ENCODE data around the gene ODF2L.
A peak's percentile ranks its signal among the peaks of the same experiment; 100 is the strongest.

ODF2L gene

DNA sequence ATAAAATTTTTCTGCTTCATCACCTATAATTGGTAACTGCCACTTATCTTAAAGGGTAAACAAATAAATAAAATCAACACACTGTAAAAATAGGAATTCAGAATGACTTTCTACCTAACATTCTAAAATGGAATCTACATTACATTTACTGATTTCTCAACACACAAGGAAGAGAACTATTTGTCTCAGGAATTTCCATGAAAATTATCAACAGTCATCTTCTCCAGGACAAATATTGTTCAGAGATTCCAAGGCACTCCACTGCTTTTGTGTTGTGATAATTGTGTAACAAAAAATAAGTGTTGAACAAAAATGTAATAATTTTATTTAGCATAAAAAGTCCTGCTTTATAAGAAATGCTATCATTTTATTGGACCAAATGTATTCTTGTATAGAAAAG lies 7.3 kb downstream of the ODF2L start:
- Histone ChIP-seq H3K79me2 (ENCODE audit: insufficient read depth, low read depth) (no peaks in the 10 kb centered on the region), H3K9ac (peak overlapping the region; percentile 22; the same call in 1 of the 2 replicates), H4K20me1 (ENCODE audit: insufficient read depth) (no peaks in the 10 kb centered on the region), H3K27me3 (ENCODE audit: insufficient read depth, low read depth) (no peaks in the 10 kb centered on the region), H3K4me1 (ENCODE audit: low read depth, poor library complexity, severe bottlenecking) (peaks cover 18% of the 10 kb centered on the region), H3K4me2 (peak overlapping the region; percentile 80), H3K36me3 (ENCODE audit: insufficient read depth) (no peaks in the 10 kb centered on the region), H3K4me3 (IDR thresholded peaks at IDR 0.05; ENCODE audit: insufficient read depth, low read depth, low read length) (no peak overlapping the region), H2AFZ (ENCODE audit: low read depth) (no peak overlapping the region), H3K27ac (peak overlapping the region; percentile 32; the same call in 1 of the 2 replicates)
- TF ChIP-seq, protein P1, sequence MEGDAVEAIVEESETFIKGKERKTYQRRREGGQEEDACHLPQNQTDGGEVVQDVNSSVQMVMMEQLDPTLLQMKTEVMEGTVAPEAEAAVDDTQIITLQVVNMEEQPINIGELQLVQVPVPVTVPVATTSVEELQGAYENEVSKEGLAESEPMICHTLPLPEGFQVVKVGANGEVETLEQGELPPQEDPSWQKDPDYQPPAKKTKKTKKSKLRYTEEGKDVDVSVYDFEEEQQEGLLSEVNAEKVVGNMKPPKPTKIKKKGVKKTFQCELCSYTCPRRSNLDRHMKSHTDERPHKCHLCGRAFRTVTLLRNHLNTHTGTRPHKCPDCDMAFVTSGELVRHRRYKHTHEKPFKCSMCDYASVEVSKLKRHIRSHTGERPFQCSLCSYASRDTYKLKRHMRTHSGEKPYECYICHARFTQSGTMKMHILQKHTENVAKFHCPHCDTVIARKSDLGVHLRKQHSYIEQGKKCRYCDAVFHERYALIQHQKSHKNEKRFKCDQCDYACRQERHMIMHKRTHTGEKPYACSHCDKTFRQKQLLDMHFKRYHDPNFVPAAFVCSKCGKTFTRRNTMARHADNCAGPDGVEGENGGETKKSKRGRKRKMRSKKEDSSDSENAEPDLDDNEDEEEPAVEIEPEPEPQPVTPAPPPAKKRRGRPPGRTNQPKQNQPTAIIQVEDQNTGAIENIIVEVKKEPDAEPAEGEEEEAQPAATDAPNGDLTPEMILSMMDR (conservative IDR thresholded peaks at IDR 0.05; ENCODE audit: low read depth, low read length), result no peak

DNA sequence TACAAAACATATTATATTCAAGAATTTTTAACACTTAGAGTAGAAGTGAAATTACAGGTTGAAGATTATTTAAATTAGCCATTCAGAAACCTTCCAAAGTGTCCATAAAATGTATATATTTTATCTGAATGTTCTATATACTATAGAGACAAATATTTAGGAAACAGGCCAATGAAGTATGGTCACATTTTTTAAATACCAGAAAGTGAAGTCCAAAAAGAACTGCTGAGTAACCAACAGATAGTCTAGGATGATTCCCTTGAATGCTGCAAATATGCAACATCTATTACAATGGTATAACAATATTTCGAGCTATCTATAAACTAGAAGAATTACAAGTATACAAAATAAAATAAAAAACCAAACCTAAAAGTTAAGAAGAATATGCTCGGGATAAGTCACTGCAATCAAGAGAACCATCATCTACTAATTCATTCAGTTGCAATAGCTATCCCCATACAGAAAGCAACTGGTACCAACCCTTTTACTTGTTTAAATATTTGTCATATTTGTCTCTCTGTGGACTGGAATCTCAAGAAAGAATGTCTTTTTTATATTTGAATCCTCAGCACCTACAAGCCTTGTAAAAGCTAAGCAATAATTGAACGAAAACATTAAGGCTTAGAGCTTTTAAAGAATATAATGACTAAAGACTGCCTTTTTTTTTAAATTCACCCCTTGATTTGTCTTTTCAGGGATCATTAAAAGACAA lies 8.1 kb downstream of the ODF2L start:
- Histone ChIP-seq H3K27me3 (ENCODE audit: insufficient read depth, low read depth) (no peaks in the 10 kb centered on the region), H3K9ac (no peak overlapping the region), H3K79me2 (ENCODE audit: insufficient read depth, low read depth) (no peaks in the 10 kb centered on the region), H2AFZ (ENCODE audit: low read depth) (no peak overlapping the region), H4K20me1 (ENCODE audit: insufficient read depth) (no peaks in the 10 kb centered on the region), H3K4me2 (no peak overlapping the region), H3K4me1 (ENCODE audit: low read depth, poor library complexity, severe bottlenecking) (peaks cover 24% of the 10 kb centered on the region), H3K36me3 (ENCODE audit: insufficient read depth) (no peaks in the 10 kb centered on the region), H3K27ac (no peak overlapping the region), H3K4me3 (IDR thresholded peaks at IDR 0.05; ENCODE audit: insufficient read depth, low read depth, low read length) (no peak overlapping the region)
- TF ChIP-seq, protein P1 (conservative IDR thresholded peaks at IDR 0.05; ENCODE audit: low read depth, low read length), result no peak

DNA sequence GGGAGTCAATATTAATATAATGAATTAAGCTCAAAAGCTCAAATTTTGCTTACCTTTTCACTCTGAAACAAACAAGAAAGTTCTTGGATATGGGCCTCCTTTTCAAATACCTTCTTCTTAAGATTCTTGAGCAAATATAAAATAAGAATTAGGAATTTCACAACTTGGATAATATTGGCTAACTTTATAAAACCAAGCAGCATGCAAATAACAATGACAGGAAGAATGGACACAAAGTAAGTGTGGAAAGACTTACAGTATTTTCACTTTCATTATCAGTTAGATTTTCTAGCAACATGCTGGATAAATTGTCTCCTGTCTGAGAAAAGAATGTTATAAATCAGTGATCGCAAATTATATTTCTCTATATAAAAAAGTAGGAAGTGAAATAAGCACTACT lies 13.2 kb downstream of the ODF2L start:
- Histone ChIP-seq H3K36me3 (ENCODE audit: insufficient read depth) (no peaks in the 10 kb centered on the region), H4K20me1 (ENCODE audit: insufficient read depth) (no peaks in the 10 kb centered on the region), H3K9ac (peak overlapping the region; percentile 15; the same call in 1 of the 2 replicates), H2AFZ (ENCODE audit: low read depth) (peak overlapping the region; percentile 26; the same call in 1 of the 2 replicates), H3K79me2 (ENCODE audit: insufficient read depth, low read depth) (no peaks in the 10 kb centered on the region), H3K4me2 (peak overlapping the region; percentile 76), H3K4me1 (ENCODE audit: low read depth, poor library complexity, severe bottlenecking) (peaks cover 25% of the 10 kb centered on the region), H3K27ac (0 out of 2 replicates have a peak overlapping the region, but pooled peaks have one; percentile 10), H3K4me3 (IDR thresholded peaks at IDR 0.05; ENCODE audit: insufficient read depth, low read depth, low read length) (no peak overlapping the region), H3K27me3 (ENCODE audit: insufficient read depth, low read depth) (no peaks in the 10 kb centered on the region)
- TF ChIP-seq, protein P1 (conservative IDR thresholded peaks at IDR 0.05; ENCODE audit: low read depth, low read length), result no peak

DNA sequence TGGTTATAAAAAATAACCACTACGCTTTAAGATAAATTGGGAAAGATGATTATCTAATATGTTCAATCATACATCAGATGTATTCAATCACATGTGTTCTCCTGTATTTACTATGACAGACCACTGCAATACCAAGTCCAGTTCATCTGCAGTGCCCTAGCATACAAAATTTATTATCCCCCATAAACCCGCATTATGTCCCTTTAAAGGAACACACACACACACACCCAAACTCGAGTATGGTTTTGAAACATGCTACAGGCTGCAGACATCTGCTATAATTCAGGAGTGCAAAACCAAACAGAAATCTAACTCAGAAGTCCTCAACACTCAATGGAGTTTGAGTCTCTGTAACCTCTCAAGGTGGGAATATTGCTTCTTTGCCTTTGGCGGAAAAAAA lies 14.9 kb downstream of the ODF2L start:
- Histone ChIP-seq H3K4me1 (ENCODE audit: low read depth, poor library complexity, severe bottlenecking) (peaks cover 25% of the 10 kb centered on the region), H3K27ac (no peak overlapping the region), H3K4me2 (no peak overlapping the region), H3K27me3 (ENCODE audit: insufficient read depth, low read depth) (no peaks in the 10 kb centered on the region), H3K36me3 (ENCODE audit: insufficient read depth) (no peaks in the 10 kb centered on the region), H2AFZ (ENCODE audit: low read depth) (no peak overlapping the region), H3K9ac (no peak overlapping the region), H3K4me3 (IDR thresholded peaks at IDR 0.05; ENCODE audit: insufficient read depth, low read depth, low read length) (no peak overlapping the region), H3K79me2 (ENCODE audit: insufficient read depth, low read depth) (no peaks in the 10 kb centered on the region), H4K20me1 (ENCODE audit: insufficient read depth) (no peaks in the 10 kb centered on the region)
- TF ChIP-seq, protein P1 (conservative IDR thresholded peaks at IDR 0.05; ENCODE audit: low read depth, low read length), result no peak

Measured in KMS-11 (cell line).